GM06990 (cell line): ENCODE results near the gene SF3A2.

Experiments
- DNase-seq: peaks from one replicate; pipeline ENCODE4 v3.0.0-alpha.2; 2011; ENCODE audit not compliant: insufficient read length; ENCODE audit errors: extremely low read depth
- H3K27me3 ChIP-seq: replicated peaks from 2 replicates; pipeline ENCODE4 v1.6.0; 2011; ENCODE audit warnings: low read length; ENCODE audit not compliant: control insufficient read depth, insufficient read depth
- H3K36me3 ChIP-seq: 2 replicates; pipeline ENCODE4 v1.5.1; 2011; ENCODE audit warnings: low read length; ENCODE audit not compliant: control insufficient read depth, insufficient read depth
- H3K4me3 ChIP-seq: replicated peaks from 2 replicates; pipeline ENCODE4 v1.5.1; 2011; ENCODE audit warnings: low read depth, mild to moderate bottlenecking, control low read depth, low read length
- TF ChIP-seq, protein P1 (sequence below): IDR thresholded peaks from 2 replicates; pipeline ENCODE4 v1.5.1; 2011; ENCODE audit warnings: low read length, control low read depth, mild to moderate bottlenecking, inconsistent platforms; ENCODE audit not compliant: insufficient read depth, poor library complexity, severe bottlenecking

Gene SF3A2

DNA sequence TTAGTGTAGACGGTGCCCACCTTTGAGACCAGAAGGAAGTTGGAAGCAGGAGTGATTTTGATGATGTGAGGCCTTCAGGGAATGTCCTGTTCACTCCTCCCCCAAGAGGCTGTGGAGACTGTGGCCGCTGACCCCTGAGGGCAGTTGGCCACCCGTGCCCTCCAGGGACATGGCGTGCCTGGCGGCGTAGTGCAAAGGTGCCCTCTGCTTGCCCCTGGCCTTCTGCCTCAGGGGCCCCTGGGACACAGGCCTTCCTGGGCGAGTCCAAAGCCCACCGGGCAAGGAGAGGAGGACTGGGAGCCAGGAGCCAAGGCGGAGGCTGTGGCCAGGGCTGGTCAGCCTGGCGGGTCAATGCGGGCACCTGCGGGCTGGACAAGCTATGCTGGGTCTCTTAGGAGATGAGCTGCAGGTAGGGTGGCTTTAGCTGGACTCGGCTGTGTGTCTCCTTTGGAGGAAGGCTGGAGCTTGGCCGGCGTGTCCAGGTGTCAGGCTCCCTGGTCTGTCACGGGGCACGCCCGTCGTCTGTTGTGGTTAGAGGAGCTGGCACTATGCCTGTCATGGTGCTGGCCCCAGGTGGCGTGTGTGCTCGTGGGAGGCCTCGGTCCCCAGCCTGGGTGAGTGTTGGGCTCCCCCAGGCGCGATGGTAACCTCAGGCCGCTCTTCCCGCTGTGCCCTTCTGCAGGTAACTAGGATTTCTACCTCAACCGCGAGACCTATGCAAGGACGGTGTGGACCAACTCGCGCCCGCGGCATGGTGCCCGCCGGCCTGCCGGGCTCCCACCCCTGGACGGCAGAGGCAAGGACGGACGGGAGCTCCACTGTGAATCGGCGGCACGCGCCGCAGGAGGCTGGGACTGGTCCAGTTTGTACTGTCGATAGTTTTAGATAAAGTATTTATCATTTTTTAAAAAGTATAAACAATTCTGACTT, 7.3 kb upstream of the SF3A2 start:
- no peaks in the 10 kb centered on the region for H3K27me3 ChIP-seq
- no peak for DNase-seq
- TF ChIP-seq, protein P1, sequence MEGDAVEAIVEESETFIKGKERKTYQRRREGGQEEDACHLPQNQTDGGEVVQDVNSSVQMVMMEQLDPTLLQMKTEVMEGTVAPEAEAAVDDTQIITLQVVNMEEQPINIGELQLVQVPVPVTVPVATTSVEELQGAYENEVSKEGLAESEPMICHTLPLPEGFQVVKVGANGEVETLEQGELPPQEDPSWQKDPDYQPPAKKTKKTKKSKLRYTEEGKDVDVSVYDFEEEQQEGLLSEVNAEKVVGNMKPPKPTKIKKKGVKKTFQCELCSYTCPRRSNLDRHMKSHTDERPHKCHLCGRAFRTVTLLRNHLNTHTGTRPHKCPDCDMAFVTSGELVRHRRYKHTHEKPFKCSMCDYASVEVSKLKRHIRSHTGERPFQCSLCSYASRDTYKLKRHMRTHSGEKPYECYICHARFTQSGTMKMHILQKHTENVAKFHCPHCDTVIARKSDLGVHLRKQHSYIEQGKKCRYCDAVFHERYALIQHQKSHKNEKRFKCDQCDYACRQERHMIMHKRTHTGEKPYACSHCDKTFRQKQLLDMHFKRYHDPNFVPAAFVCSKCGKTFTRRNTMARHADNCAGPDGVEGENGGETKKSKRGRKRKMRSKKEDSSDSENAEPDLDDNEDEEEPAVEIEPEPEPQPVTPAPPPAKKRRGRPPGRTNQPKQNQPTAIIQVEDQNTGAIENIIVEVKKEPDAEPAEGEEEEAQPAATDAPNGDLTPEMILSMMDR, result no peak
- H3K4me3 ChIP-seq, result no peak overlapping the region
- H3K36me3 ChIP-seq, result peaks cover 45% of the 10 kb centered on the region

DNA sequence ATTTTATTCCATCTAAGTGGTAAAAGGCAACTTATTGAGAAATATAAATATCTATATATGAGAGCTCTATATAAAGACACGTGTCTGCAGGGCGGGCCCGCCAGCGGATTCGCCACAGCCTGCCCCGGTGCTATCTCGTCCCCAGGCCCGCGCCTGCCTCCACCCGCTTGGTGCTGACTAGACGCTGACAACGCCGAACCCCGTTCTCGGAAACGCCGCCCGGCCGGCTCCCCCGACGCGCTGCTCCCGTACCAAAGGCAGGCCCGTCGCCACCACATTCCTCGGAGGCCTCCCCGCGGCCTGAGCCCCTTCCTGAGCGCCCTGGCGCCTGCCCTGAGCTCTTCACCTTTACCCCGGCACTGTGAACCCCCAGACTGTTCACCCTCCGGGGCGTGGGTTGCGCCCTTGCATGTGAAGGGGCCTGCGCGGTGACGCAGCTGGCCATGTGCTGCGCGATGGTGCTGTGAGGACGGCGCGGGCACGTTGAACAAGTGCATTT, 6.5 kb upstream of the SF3A2 start:
- H3K27me3 ChIP-seq, result no peaks in the 10 kb centered on the region
- TF ChIP-seq, protein P1, result no peak
- H3K4me3 ChIP-seq, result no peak overlapping the region
- H3K36me3 ChIP-seq, result peaks cover 42% of the 10 kb centered on the region
- no peak for DNase-seq

DNA sequence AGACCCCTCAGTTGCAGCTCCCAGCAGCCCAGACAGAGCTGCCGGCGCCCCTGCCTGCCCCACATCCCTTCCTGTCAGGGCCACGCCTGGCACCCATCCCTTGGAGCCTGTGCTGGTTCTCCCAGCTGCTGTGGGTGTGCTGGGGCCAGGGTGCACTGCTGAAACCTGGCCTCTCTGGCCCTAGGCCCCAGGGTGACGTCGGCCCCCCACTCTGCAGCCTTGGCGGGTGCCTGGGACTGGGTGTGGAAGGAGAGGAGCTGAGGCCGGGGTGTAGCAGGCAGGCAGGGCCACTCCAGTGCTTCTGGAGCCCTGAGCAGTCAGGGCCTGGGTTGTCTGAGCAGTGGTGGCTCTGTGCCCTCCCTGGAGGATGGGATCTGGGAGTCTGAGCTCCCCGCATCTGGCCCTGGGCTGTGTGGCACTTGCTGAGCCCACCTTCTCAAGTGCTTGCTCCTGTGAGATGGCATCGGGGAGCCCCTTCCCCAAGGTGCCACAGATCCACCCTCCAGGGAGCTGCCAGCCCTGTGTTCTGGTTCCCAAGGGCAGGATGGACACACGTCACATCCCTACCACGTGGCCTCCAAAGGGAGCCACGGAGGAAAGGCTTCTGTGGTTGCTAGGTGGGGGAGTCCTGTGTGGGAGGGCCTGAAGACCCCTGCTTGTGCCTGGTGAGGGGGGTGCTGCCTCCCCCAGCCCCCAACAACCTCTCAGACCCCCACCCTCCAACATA, 5.7 kb upstream of the SF3A2 start:
- TF ChIP-seq, protein P1, result no peak
- Histone ChIP-seq H3K27me3 (no peaks in the 10 kb centered on the region), H3K36me3 (peaks cover 36% of the 10 kb centered on the region), H3K4me3 (no peak overlapping the region)
- DNase-seq, result no peak

DNA sequence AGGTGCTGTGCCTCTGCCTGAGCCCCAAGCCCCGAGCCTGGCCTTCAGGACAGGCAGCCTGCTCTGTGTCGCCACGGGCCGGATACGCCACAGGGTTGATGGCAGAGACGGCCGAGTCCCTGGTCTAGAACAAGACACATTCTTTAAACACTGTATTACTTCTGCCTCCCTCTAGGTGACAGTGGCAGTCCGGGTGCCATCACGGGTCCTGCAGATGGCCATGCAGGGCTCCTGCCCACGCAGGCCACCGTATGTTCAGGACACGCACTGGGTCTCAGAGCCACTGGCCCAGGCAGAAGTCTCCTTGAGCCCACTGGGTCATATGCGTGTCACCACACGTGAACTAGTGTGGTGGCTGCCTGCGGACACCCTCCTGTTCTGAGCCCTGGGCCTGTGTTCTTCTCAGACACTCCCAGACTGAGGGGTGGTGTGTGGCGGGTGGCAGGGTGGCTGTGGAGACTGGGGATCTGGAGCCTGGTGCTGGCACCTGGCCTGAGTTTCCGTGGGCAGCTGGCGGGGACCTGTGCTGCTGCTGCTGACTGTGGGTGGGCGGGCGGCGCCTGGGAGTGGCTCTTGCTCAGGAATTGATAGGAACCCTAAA, 4.9 kb upstream of the SF3A2 start:
- peaks cover 34% of the 10 kb centered on the region for H3K36me3 ChIP-seq
- DNase-seq, result no peak
- no peaks in the 10 kb centered on the region for H3K27me3 ChIP-seq
- H3K4me3 ChIP-seq, result no peak overlapping the region
- TF ChIP-seq, protein P1, result no peak

DNA sequence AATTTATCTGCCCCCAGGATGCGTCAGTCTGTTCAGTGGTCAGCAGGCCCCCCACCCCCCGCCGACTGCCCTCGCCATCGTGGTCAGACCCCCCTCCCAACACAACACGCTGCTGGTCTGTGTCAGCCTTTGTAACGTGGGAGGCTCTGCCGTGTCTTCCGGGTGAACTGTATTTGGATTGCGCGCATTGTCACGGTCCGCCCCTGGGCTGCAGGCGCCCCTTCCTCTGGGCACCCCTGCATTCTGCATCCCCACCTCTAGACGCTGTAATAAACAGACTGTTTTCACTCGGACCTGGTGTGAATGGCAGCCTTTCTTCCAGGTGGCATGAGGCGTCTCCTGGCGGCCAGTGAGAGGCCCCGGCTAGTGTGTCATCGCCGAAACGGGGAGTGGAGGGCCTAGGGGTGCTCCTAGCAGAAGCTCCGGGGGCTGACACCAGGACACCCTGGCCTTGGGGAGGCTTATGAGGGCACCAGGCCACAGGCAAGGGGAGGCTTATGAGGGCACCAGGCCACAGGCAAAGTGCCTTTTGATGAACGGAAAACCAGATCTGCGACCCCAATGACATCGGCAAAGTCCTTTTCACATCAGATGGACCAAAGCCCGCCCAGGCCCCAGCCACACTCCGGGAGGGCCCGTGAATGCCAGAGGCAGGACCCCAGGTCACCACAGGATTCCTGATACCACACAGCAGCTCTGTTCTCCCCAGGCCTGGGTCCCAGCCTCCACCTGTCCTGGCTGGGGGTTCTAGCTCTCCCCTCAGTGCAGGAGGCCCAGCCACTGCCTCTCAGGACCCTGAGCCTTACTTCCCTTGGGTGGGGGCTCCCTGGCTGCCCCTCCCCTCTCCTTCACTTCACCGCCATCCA, 4.1 kb upstream of the SF3A2 start:
- no peak overlapping the region for H3K4me3 ChIP-seq
- H3K27me3 ChIP-seq, result no peaks in the 10 kb centered on the region
- DNase-seq, result no peak
- TF ChIP-seq, protein P1, result no peak
- H3K36me3 ChIP-seq, result peaks cover 34% of the 10 kb centered on the region
